ENCODE data around the gene PPP3R1.
A peak's percentile ranks its signal among the peaks of the same experiment; 100 is the strongest.

Gene PPP3R1, protein sequence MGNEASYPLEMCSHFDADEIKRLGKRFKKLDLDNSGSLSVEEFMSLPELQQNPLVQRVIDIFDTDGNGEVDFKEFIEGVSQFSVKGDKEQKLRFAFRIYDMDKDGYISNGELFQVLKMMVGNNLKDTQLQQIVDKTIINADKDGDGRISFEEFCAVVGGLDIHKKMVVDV

DNA sequence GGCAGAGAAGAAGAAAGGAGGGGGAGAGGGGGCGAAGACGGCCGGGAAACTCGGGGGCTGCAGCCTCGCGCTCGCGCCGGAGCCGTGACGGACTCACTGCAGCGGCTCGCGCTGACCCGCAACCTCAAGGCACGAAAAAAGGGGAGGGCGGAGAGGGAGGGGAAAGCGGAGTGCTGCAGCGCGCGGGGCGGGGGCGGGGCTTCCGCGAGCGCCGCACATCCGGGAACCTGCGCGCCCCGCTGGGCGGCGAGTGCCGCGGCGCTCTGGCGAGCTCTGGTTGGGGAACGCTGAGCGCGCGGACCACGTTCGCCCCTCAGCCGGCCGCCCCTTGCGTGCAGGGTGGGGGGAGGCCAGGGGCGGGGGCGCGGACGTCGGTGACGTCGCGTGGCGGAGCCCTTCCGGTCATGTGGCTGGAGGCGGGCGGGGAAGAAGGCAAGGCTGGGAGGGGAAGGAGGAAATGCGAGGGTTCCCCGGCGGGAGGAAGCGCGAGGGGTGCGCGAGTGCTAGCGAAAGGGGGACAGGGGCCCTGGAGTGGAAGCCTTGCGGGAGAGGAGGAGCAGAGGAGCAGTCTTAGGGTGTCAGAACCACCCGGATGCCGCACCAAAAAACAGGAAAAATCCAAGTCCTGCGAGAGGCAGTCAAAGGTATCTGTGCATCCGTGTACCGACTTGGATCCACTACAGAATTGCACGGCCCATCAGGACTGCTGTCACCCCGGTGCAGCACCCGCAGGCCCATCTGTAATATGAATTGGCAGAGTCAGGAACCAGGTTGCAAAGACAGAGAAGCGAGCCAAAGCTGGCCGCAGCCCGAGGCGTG is at the start of gene PPP3R1:
Gene PPP3R1, minus strand, starts transcription at position 133 of the 819 bp plus-strand sequence. CDS start 405 bp downstream, outside the sequence.
- peak; percentile 82 for DNase-seq

DNA sequence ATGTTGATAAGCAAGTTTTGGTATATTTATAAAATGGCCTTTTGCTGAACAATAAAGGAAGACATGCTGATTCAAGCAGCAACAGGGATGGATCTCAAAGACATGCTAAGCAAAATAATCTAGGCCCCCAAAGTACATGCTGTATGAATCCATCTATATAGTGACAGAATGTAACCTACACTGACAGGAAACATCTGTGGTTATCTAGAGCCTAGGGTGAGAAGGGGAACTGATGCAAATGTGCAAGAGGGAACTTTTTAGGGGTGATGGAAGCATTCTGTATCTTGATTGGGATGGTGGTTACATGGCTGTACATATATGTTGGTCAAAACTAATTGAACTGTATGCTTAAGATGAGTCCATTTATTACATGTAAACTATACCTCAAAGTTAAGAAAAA is 43.2 kb upstream of the PPP3R1 start:
- no peak for DNase-seq

DNA sequence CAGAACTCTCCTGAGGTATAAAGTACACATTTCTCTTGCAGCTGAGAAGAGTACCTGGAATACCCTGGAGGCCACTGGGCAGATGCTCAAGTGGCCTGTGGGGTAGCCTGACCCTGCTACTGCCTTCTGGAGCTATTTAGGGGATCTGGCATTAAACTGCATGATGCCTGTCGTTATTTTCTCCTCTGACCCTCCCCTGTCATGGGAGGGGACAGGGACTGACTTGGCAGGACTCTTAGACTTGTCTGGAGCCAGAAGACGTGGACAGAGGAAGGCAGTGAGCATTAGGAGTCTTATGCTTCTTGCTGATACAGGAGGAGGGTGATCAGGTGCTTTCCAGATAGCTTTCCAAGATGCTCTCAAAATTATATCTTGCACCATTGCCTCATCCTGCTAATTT is 42.6 kb upstream of the PPP3R1 start:
- DNase-seq, result no peak

DNA sequence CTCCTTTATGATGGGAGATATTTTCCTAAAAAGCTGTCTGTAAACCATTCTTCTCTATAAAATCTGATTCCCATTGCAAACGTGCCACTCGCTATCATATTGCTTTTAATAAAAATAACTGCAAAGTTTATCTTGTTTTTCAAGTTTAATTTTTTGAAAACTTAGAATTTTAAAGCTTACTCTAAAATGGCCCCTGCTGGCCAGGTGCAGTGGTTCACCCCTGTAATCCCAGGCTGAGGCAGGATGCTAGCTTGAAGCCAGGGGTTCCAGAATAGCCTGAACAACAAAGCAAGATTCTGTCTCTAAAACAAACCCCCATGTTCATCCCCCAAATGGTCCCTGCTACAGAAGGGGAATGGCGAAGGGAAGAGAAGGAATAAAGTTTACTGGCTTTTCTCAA is 41.9 kb upstream of the PPP3R1 start:
- no peak for DNase-seq

DNA sequence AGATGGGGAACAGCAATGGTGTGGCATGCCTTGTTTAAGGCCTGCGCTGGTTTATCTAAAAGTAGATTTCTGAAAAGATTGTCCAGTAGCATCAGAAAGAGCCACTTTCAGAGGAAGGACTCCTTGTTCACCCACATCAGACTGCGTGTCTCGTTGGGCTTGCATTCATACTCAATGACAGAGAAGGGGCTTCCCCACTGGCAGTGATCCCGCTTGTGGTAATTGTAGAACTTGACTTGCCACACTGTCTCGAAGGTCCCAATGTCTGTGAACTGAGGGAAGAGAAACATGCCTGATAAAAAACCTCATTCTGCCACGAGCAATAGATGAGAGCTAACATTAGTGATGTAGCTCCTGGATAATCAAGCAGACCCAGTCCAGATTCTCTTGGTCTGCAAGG is 41.4 kb upstream of the PPP3R1 start:
- no peak for DNase-seq

DNA sequence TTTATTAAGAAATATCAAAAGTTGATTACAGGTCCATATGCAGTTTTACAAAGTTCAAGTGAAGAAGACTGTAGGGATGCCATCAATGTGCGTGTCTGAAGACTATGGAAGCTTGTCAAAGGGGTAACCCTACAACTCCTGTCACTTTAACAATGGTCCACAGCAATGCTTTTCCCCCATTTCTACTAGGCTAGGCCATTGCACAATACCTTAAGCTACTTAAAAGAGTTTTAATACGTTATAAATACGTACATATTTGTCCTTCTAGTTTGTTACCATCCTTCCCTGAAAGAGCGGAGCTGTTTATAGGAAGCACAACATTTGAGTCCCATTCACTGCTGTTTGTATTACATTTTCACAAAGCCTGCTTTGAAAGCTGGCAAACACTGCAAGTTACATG is 40.7 kb upstream of the PPP3R1 start:
- DNase-seq, result no peak

DNA sequence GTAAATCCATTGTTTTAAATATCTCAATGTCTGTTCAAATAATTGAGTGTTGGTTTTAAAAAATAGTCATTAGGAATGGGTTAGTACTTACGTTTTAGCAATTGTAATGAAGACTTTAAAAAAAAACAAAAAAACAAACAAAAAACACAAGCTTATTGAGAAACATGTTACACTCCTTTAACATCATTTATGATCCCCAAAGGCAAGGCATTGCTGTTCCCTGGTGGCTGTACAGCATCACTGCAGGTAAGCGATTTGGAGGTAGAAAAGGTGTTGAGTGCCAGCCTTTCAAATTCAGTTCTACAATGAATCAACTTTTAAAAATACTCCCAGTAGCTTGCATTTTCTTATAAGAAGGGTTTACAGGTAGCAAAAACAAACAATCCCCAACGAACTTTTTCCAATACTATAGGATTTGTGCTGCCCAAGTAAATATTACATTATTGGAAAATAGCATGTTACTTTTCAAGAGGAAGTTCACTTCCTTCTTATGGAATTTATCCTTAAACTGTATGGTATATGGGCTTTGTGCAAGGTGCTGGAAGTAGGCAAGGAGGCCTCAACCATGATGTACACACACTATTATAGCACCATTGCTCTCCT is 39.9 kb upstream of the PPP3R1 start:
- DNase-seq, result peak; percentile 15

DNA sequence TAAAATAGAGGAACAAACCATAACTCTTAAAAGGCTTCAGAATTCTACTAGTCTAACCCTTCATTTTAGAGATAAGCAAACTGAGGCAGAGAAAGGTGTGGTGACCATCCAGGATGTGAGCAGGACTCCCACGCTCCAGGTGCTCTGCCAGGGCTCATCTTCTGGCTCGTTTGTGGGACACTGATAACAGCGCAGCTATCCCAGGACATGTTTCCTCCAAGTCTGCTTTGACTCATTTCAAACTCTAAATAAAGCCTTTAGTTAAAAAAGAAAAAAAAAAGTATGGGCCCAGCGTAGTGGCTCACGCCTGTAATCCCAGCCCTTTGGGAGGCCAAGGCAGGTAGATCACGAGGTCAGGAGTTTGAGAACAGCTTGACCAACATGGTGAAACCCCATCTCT is 39.0 kb upstream of the PPP3R1 start:
- no peak for DNase-seq

DNA sequence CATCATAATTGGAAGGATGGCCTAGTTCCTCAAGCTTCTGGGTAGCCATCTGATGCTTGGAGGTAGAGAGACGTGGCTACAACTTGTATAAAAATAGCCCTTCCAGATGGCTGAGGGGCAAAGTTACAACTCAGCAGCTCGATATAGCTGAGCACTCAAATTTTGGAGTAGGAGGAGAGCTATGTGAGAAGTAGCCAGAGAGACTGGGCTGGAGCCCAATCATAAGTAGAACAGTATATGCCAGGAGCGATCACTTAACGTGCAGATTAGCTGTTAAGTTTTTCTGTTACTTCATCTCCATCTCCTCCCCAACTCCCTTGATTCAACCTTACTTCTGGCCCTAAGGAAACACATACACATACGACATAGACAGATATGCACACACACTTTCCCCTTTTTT is 38.6 kb upstream of the PPP3R1 start:
- DNase-seq, result no peak

DNA sequence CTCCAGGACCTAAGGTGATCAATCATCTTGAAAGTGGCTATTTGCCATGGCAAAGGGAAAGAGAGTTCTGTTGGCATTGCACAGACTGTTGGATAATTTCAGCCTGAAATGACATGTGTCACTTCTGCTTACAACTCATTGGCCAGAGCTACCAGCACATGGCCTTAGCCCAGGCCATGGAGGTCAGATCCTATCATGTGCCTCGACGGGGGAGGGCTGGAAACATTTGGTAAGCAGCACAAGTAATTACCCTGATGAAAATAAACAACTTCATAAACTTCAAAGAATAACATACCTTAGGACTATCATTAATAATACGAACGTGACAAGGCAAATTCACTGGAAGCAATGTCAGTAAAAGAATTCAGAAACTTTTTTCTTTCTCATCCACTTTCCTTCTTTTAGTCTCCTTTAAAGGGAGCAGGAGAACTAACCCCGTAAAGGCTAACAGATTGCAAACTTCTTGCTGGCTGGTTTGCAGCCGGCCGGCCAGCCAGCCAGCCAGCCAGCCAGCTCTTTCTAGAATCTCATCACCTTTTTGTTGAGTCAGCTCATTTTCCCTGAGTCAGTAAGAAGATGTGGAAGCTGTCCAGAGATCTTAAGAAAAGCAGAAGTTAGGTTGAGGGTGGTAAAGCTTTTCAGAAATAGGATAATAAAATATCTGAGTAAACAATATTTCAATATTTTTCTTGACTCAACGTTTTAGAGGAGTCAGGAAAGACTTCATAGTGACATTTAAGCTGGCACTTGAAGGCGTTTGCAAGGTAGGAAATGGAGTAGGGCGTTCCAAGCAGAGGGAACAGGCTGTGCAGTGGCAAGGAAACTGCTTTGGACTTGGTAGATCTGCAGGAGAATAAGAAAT is 35.5 kb upstream of the PPP3R1 start:
- DNase-seq, result no peak

DNA sequence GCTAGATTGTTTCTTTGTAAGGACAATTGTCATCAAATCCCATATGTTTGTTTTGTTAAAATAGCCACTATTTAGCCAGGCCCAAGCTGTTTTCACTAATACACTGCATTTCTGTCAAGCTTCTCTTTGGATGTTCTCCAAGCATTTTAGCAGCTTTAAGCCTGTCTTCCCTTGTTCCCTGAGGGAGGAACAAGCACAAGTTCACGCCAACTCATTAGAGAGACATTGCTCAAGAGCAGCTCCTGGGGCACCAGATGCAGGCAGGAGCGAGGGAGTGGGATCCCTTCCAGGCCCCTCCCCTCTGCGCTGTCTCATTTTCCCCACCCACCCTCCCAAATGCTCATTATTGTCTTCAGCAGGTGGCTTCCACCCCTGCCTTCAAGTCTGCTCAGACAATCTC is 32.6 kb upstream of the PPP3R1 start:
- DNase-seq, result peak; percentile 82

DNA sequence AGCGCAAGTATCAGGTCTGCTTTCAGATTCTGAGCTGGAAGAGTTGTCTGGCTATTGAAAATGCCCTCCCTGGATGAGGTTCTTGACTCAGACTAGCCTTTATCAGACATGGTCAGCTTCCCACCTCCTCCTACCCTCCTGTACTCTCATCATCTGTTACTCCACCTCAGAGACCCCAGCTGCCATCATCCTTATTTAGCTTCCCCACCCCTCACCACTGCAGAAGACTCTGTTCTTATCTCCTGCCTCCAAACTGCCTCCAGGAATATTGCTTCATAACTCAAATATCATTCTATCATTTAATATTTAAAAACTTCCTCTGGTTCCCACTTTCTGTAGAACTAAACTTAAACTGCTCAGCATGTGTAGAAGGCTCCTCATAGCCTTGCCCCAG is 31.1 kb upstream of the PPP3R1 start:
- no peak for DNase-seq

DNA sequence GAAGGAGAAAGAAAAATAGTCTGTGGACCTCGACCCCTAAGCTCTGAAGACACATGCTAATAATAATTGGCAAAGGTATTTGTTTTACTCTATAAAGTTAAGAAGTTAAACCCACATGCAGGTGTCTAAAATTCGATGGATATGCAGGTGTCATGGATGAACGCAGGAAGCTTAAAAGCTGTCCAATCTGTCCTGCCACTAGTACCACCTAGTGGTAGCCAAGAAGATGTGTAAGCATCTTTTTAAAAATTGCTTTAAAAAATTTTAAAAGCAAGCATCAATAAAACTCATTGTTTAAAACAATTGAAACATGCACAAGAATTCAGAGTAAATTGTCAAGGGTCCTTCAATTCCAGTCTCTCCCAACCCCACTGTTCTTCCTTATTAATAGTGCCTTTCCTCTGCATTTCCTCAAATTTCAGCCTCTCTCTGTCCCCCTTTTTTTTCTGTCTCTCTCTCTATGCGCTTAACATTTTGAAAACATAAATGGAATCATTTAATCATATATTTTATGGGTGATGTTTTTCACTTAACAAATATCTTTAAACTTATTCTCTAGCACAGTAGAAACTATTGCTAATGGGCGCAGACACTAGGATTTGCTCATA is 30.6 kb upstream of the PPP3R1 start:
- DNase-seq, result peak; percentile 42

DNA sequence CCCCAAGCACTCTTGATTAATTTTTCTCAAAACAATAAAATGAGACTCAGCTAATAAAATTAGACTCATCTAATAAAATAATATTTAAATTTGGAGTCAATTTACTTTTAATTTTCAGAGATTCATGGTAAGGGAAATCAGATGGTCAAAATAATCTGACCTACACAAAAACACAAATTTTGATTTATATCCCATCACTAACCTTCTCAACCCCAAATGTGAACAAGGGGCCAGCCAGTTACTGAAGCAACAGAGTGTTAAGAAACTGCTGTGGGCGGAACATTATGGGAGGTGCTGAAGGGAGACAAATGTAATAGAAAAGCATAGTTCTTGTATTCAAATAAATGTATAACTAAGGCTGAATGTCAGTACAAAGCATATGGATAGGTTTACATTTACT is 28.5 kb upstream of the PPP3R1 start:
- DNase-seq, result no peak

DNA sequence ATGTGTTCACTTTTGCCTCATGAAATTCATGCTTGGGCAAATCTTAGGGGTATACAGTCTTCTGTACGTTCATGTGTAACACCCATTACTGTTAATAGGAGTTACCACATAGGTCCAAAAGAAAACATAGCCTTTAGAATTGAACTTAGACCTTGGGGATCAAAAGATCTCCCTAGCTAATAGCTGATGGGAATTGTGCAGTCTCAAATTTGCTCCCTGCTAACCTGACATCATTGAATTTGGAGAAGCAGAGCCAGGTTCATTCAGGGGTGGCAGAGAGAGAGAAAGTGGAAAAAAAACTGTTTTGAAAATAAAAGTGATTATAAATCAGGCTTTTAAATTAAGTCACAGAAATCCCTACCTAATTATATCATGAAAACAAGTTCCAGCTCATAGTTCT is 28.0 kb upstream of the PPP3R1 start:
- DNase-seq, result no peak

DNA sequence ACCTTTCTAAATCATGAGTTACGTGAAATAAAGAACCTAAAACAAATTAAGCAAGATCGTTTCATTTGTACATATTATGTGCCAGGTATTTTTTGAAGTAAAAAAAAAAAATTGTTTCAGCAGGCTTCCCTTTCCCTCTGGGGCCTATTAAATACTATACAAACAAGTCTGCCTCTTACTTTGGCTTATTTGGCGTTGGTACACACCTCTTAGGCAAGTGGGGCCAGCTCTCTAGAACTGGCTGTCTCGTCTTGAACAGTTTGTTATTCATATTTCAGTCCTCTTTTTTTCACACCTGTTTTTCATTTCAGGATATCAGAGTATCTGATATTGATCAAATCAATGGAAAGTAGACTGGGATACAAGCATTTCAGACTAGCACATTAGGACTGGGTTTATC is 27.4 kb upstream of the PPP3R1 start:
- no peak for DNase-seq

DNA sequence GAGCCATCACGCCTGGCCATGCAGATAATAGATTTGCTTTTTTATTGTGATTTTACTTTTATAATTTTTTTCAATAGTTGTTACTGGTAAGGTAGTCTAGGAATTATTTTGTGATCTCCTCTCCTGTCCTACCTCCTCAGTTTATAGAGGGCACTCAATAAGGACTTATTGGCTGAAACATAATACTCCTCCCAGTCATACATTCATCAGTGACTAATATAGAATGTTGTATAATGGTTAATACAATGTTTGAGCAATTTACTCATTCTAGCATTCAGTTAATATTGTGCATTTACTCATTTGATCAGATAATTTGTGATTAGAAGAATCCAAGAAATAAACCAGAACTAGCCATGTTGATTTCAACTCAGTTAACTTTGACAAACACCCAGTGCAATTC is 25.8 kb upstream of the PPP3R1 start:
- no peak for DNase-seq

DNA sequence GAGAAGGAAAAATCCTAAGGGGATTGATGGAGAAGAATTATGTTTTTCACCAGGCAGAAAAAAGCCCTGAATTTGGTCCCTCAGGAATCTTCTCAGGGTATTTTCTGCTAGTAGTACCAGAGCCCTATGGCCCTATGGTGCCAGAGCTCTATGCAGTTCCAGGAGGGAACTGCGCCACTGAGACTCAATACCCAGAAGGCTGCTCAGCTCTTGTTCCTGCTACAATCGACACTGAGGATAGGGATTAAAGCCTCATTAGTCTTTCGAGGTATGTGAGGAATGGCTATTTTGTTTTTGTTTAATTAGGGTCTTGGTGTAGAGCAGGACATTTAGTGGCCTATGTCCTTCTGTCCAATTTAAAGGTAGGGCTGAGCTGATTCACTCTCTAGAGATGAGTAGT is 21.7 kb upstream of the PPP3R1 start:
- no peak for DNase-seq

DNA sequence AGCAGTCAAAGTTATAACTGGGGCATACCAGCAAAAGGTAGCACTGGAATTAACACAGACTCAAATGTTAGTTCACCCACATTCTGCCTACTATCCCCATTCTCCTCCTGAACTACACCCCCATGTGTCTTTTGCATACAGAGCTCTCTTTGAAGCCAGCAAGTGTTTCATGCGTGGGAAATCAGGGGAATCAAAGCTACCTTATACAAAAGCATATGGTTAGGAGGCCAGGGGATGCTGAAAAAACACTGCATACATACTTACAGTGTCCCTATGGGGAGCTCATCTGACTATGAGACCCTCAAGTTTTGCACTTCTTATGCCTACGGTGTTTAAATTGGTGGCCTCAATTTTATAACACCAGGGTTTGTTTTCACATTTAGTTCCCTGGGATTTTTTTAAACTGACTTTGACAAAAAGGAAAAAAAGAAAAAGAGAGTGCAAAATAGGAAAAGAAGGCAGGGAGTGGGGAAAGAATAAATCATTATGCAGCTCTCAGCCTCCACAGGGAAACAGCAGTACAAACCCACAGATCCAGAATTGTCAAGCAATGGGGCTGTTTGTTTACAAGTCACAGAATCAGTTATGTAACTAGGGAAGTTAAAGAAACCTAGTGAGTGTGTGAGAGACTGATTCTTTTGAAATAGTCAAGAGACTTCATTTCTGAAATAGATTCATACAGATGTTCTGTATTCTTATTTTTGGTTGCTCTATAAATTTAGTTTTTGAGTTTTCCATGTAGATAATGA is 20.1 kb upstream of the PPP3R1 start:
- no peak for DNase-seq

DNA sequence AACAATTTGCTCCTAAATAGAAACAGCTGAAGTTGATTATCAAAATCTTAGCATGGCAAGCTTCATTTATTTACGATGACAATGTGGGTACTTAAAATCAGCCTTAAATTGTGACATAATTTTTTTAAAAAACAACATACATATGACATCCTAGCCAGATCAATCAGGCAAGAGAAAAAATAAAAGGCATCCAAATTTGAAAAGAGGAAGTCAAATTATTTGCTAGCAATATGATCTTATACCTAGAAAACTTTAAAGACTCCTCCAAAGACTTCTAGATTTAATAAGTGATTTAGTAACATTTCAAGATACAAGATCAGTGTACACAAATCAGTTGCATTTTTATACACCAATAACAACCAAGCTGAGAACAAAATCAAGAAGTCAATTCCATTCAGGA is 14.3 kb upstream of the PPP3R1 start:
- no peak for DNase-seq

DNA sequence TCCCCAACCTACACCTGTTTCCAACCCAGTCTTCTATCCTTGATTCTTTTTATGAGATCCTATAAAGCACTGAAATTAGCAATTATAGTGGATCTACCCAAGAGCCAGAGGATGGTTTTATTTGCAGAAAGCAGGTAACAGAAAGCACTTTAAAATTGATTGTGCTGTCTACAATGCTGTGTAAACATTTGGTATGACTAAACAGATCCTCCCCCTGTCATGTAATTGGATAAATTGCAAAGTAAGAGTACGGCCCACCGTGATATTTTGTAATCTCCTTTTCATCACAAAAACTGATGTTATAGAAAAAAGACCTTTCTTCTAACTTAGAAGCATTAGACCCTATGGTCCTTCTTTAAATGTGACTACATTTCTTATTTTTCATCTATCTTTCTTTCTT is 11.3 kb upstream of the PPP3R1 start:
- no peak for DNase-seq

DNA sequence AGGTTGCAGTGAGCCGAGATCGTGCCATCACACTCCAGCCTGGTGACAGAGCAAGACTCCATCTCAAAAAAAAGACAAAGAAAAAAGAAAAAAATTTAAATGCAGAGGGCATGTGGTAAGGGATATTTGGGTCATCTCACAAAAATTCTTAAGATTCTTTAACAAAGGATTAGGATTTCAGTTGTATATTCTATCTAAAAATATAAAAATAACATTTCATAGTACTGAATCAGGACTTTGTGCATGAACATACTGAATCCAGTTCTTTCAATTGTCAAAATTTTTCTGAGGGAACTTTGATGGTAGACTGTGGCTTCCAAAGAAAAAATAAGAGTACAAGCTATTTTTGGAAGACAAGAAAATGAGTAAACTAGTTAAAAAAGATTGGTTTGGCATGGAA is 6.5 kb upstream of the PPP3R1 start:
- no peak for DNase-seq
